SH-SY5Y (cell line): Measurements from ENCODE around the gene ARHGAP24.

Experiments used
- GATA2 ChIP-seq: IDR thresholded peaks from 2 replicates; pipeline ENCODE4 v1.6.1; 2011; ENCODE audit warnings: mild to moderate bottlenecking, low read depth, low read length
- GATA3 ChIP-seq: IDR thresholded peaks from 2 replicates; pipeline ENCODE4 v1.6.1; 2011; ENCODE audit warnings: low read depth, mild to moderate bottlenecking, low read length, moderate library complexity

DNA sequence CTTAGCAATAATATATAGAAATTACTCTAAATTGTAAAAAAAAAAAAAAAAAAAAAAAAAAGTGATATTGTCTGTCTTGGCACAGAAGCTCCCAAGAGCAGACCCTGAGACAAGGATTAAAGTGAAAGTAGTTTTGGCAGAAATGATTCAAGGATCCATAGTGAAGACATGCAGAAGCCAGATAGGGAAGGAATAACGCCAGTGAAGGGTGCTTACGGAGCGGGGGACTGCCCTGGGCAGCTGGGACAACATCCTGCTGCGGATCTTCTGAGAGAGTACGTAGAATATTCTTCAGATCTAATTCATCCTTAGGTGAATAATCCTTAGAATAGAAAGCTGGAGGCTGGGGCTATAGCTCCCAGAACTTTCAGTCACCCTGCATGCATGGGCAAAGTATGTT lies 39.8 kb downstream of the ARHGAP24 start:
- TF ChIP-seq GATA3 (no peak), GATA2 (no peak)
